Measurements from ENCODE around the gene VAV2.

The VAV2 gene

GRCh38 chr9:133856798-133857197 lies 135.3 kb downstream of the VAV2 start:
- H3K27ac ChIP-seq = no peak overlapping the region
- TF ChIP-seq CTCF (IDR thresholded peaks at IDR 0.05) = no peak
- no peak for TF ChIP-seq ZFX (IDR thresholded peaks at IDR 0.05; ENCODE audit: borderline replicate concordance)

- no peak for TF ChIP-seq ZFX (IDR thresholded peaks at IDR 0.05; ENCODE audit: borderline replicate concordance)
- no peak for TF ChIP-seq CTCF (IDR thresholded peaks at IDR 0.05)
- H3K27ac ChIP-seq = no peak overlapping the region
Observed at GRCh38 chr9:133855802-133856521, 136.2 kb downstream of the VAV2 start.

- no peak overlapping the region for H3K27ac ChIP-seq
- no peak for TF ChIP-seq ZFX (IDR thresholded peaks at IDR 0.05; ENCODE audit: borderline replicate concordance)
- TF ChIP-seq CTCF (IDR thresholded peaks at IDR 0.05) = no peak
Observed at GRCh38 chr9:133855371-133855770, 136.8 kb downstream of the VAV2 start.

- no peak overlapping the region for H3K27ac ChIP-seq
- TF ChIP-seq CTCF (IDR thresholded peaks at IDR 0.05) = no peak
- TF ChIP-seq ZFX (IDR thresholded peaks at IDR 0.05; ENCODE audit: borderline replicate concordance) = no peak
Observed at GRCh38 chr9:133854765-133855164, 137.4 kb downstream of the VAV2 start.

GRCh38 chr9:133854048-133854447 lies 138.1 kb downstream of the VAV2 start:
- no peak overlapping the region for H3K27ac ChIP-seq
- no peak for TF ChIP-seq ZFX (IDR thresholded peaks at IDR 0.05; ENCODE audit: borderline replicate concordance)
- TF ChIP-seq CTCF (IDR thresholded peaks at IDR 0.05) = no peak

GRCh38 chr9:133853331-133853730 lies 138.8 kb downstream of the VAV2 start:
- no peak for TF ChIP-seq ZFX (IDR thresholded peaks at IDR 0.05; ENCODE audit: borderline replicate concordance)
- TF ChIP-seq CTCF (IDR thresholded peaks at IDR 0.05) = no peak
- H3K27ac ChIP-seq = no peak overlapping the region

- no peak overlapping the region for H3K27ac ChIP-seq
- no peak for TF ChIP-seq CTCF (IDR thresholded peaks at IDR 0.05)
- TF ChIP-seq ZFX (IDR thresholded peaks at IDR 0.05; ENCODE audit: borderline replicate concordance) = no peak
Observed at GRCh38 chr9:133852431-133852830, 139.7 kb downstream of the VAV2 start.
